Activated CD4-positive, alpha-beta T cell treated with anti-CD3 and anti-CD28 coated beads for 36 hours (primary cell): ENCODE results near the gene FNDC11. TPM values are rescaled to one million over a fixed set of nuclear protein-coding genes. Genes with fewer than 3 reads are reported as not detected.
A peak's percentile ranks its signal among the peaks of the same experiment; 100 is the strongest.

Source experiments
- ATAC-seq: fragments of 200-7000 bp; cut with Tn5 transposase; one replicate; pipeline ENCODE4 v1.10.0; 2021; ENCODE audit warnings: mild to moderate bottlenecking, moderate library complexity
- CTCF ChIA-PET: fragments of 350-600 bp; sonication (Branson Sonifier 250); formaldehyde crosslinking; loops from one replicate; lab custom pipeline; 2021; ENCODE audit warnings: antibody characterized with exemption; lab: Charles Lee
- POLR2A ChIA-PET: fragments of 350-600 bp; sonication (Branson Sonifier 250); formaldehyde crosslinking; loops from one replicate; lab custom pipeline; 2021; ENCODE audit warnings: antibody characterized with exemption, inconsistent platforms; lab: Charles Lee
- DNase-seq: peaks from one replicate; pipeline ENCODE4 v3.0.0-alpha.2; 2020
- H3K27ac Mint-ChIP-seq: one replicate; pipeline ENCODE4 v1.8.0; 2021; ENCODE audit warnings: mixed read lengths
- H3K27me3 Mint-ChIP-seq: one replicate; pipeline ENCODE4 v1.8.0; 2021; ENCODE audit warnings: mixed read lengths
- H3K36me3 Mint-ChIP-seq: one replicate; pipeline ENCODE4 v1.8.0; 2021; ENCODE audit warnings: low read depth, mixed read lengths
- H3K4me1 Mint-ChIP-seq: one replicate; pipeline ENCODE4 v1.8.0; 2021; ENCODE audit warnings: mixed read lengths
- H3K4me3 Mint-ChIP-seq: one replicate; pipeline ENCODE4 v1.8.0; 2021; ENCODE audit warnings: mild to moderate bottlenecking, moderate library complexity, mixed read lengths
- H3K9me3 Mint-ChIP-seq: one replicate; pipeline ENCODE4 v1.8.0; 2021; ENCODE audit warnings: low read depth, mixed read lengths
- intact Hi-C, 2 experiments: fragments of 100-400 bp; cut with DNase I in 1 of 2; cut with micrococcal nuclease in 1 of 2; formaldehyde crosslinking; loops; one replicate each; pipeline versions ENCODE4 v1.14.2 to v1.15.1; 2022 to 2024; cut with DNase I, micrococcal nuclease
- total RNA-seq, 2 experiments: library from RNA; stranded (reverse); gene quantifications; one replicate each; pipeline ENCODE4 v1.2.3, GENCODE V29; 2021

The FNDC11 gene
- total RNA-seq, 2 experiments from 2014 or later, result 0.18 to 0.27 TPM

- CTCF ChIA-PET, result interaction anchor here (0.9 kb wide), 1 partner anchor 75 kb away, joined by 3 read pairs; no protein-coding TSS in a partner anchor
- ATAC-seq, result no peak
- intact Hi-C loops, result no loop called here
- DNase-seq, result no peak
- peaks cover 13% of the 10 kb centered on the region for H3K4me1 Mint-ChIP-seq
- H3K27ac Mint-ChIP-seq, result no peak overlapping the region
- H3K9me3 Mint-ChIP-seq, result no peaks in the 10 kb centered on the region
- H3K4me3 Mint-ChIP-seq, result no peak overlapping the region
- H3K27me3 Mint-ChIP-seq, result no peaks in the 10 kb centered on the region
- peaks cover 3% of the 10 kb centered on the region for H3K36me3 Mint-ChIP-seq
- POLR2A ChIA-PET, result no interaction called here
These were observed 9.4 kb downstream of the FNDC11 start for GRCh38 chr20:63563225-63563935.

- Mint-ChIP-seq H3K4me1 (peaks cover 20% of the 10 kb centered on the region), H3K4me3 (no peak overlapping the region), H3K27me3 (no peaks in the 10 kb centered on the region), H3K36me3 (peaks cover 3% of the 10 kb centered on the region), H3K9me3 (no peaks in the 10 kb centered on the region), H3K27ac (no peak overlapping the region)
- POLR2A ChIA-PET, result no interaction called here
- intact Hi-C loops, result no loop called here
- CTCF ChIA-PET, result interaction anchor here (0.7 to 0.9 kb wide), 2 partner anchors 63 to 74 kb away, joined by 3 read pairs; no protein-coding TSS in a partner anchor
- ATAC-seq (no peak), DNase-seq (no peak)
These were observed 10.3 kb downstream of the FNDC11 start for GRCh38 chr20:63564036-63564810.

DNA sequence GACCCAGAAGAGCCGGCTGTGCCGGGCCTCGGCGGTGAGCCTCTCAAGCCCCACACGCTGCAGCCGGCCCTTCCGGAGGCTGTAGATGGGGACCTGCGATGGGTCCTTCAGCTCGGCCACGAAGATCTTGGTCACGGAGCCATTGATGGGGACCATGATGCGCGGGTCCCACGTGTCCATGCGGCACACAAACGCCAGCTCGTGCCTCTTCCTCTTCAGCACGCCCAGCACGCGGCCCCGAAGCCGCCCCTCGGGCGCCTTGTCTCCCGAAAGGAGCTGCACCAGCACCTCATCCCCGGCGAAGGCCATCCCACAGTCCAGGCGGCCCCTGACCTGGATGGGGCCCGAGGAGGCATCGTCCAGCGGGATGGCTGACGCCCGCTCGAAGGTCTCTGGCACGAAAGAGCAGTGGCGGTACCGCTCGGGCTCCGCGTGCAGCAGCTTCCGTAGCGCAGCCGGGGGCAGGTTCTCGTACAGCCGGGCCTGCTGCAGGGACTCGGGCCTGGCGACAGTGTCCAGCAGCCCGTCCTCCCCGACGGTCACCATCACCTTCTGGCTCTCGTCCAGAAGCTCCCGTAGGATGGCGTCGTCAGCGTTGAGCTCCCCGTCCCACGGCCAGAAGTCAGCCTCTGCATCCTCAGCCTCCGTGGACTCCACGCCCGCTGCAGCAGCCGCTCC lies 11.2 kb downstream of the FNDC11 start:
- Mint-ChIP-seq H3K27ac (no peak overlapping the region), H3K4me3 (no peak overlapping the region), H3K27me3 (no peaks in the 10 kb centered on the region), H3K36me3 (peaks cover 3% of the 10 kb centered on the region), H3K4me1 (peaks cover 22% of the 10 kb centered on the region), H3K9me3 (no peaks in the 10 kb centered on the region)
- ATAC-seq (no peak), DNase-seq (no peak)
- ChIA-PET CTCF (interaction anchor here (0.7 kb wide), 1 partner anchor 62 kb away, joined by 3 read pairs; no protein-coding TSS in a partner anchor), POLR2A (interaction anchor here (0.8 kb wide), 1 partner anchor 62 kb away, joined by 3 read pairs; the partner anchor contains the start of gene GMEB2)
- intact Hi-C loops, result no loop called here

DNA sequence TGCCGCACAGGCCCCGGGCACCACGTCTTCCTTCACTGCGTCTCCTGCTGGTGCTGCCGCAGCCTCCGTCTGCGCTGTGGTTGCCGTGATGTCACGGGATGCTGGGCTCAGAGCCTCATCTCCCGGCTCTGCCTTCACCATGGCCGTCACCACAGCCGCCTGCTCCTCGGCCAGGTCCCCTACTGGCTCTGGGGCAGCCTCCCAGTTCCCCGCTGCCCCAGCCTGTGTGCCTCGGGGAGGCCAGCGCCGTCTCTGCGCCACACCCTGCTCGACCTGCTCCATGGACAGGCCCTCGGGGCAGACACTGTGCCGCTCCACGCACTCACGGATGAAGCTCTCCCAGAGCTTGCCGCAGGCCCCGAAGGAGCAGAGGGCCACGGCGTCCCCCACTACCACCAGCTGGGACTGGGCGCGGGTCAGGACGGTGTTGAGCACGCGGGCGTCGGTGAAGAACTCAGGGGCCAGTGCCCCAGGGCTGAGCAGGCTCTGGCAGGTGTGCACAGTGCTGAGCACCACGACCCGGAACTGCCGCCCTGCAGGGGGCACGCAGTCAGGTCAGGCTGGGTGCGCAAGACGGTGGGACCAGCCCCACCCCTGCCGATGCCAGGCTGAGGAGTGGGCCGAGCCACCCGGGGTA lies 11.9 kb downstream of the FNDC11 start:
- H3K36me3 Mint-ChIP-seq, result no peaks in the 10 kb centered on the region
- CTCF ChIA-PET, result interaction anchor here (0.9 kb wide), 1 partner anchor 128 kb away, joined by 5 read pairs; no protein-coding TSS in a partner anchor
- intact Hi-C loops, result no loop called here

GRCh38 chr20:63566395-63567135 lies 12.6 kb downstream of the FNDC11 start:
- H3K4me3 Mint-ChIP-seq, result no peak overlapping the region
- no peak overlapping the region for H3K27ac Mint-ChIP-seq
- H3K9me3 Mint-ChIP-seq, result no peaks in the 10 kb centered on the region
- H3K27me3 Mint-ChIP-seq, result no peaks in the 10 kb centered on the region
- H3K36me3 Mint-ChIP-seq, result no peaks in the 10 kb centered on the region
- CTCF ChIA-PET, result interaction anchor here (0.9 to 1.0 kb wide), 2 partner anchors 28 to 129 kb away, joined by 4 to 5 read pairs; no protein-coding TSS in a partner anchor
- peaks cover 22% of the 10 kb centered on the region for H3K4me1 Mint-ChIP-seq
- POLR2A ChIA-PET, result no interaction called here
- DNase-seq (no peak), ATAC-seq (no peak)
- intact Hi-C loops, result no loop called here

More for the DNA sequence above, 11.9 kb downstream of the FNDC11 start:
- H3K27ac Mint-ChIP-seq, result no peak overlapping the region
- DNase-seq, result no peak
- H3K9me3 Mint-ChIP-seq, result no peaks in the 10 kb centered on the region
- H3K27me3 Mint-ChIP-seq, result no peaks in the 10 kb centered on the region
- POLR2A ChIA-PET, result interaction anchor here (0.8 kb wide), 1 partner anchor 61 kb away, joined by 3 read pairs; the partner anchor contains the start of gene GMEB2
- ATAC-seq, result no peak
- no peak overlapping the region for H3K4me3 Mint-ChIP-seq
- peaks cover 22% of the 10 kb centered on the region for H3K4me1 Mint-ChIP-seq

DNA sequence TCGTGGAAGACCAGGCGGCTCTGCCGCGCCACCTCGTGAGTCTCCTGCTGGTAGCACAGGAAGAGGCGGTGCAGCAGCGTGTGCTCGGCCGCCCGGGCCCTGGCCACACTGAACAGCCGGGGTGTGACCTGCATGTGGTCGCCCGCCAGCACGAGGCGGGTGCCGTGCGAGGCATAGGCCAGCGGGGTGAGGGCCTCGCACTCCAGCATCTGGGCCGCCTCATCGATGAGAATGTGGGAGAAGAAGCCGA lies 13.1 kb downstream of the FNDC11 start:
- no peak overlapping the region for H3K27ac Mint-ChIP-seq
- no peaks in the 10 kb centered on the region for H3K27me3 Mint-ChIP-seq
- H3K9me3 Mint-ChIP-seq, result no peaks in the 10 kb centered on the region
- no peak for ATAC-seq
- no peak for DNase-seq
- H3K4me1 Mint-ChIP-seq, result peaks cover 22% of the 10 kb centered on the region
- CTCF ChIA-PET, result interaction anchor here (0.9 to 1.0 kb wide), 2 partner anchors 29 to 130 kb away, joined by 4 to 5 read pairs; no protein-coding TSS in a partner anchor
- POLR2A ChIA-PET, result interaction anchor here (0.7 kb wide), 1 partner anchor 481 kb away, joined by 3 read pairs; no protein-coding TSS in a partner anchor
- H3K4me3 Mint-ChIP-seq, result no peak overlapping the region
- no peaks in the 10 kb centered on the region for H3K36me3 Mint-ChIP-seq
- intact Hi-C loops, result no loop called here

GRCh38 chr20:63567386-63568169 lies 13.6 kb downstream of the FNDC11 start:
- CTCF ChIA-PET, result interaction anchor here (1.0 to 1.5 kb wide), 3 partner anchors 12 to 72 kb away, joined by 4 to 6 read pairs (median 4); no protein-coding TSS in a partner anchor
- Mint-ChIP-seq H3K36me3 (no peaks in the 10 kb centered on the region), H3K9me3 (no peaks in the 10 kb centered on the region), H3K27ac (no peak overlapping the region), H3K4me1 (peaks cover 22% of the 10 kb centered on the region), H3K27me3 (no peaks in the 10 kb centered on the region), H3K4me3 (peak overlapping the region; percentile 1)
- POLR2A ChIA-PET, result interaction anchor here (0.6 to 0.7 kb wide), 2 partner anchors 295 to 481 kb away, joined by 3 read pairs; partner anchors contain the start of gene ARFGAP1
- ATAC-seq (peak; percentile 82), DNase-seq (peak; percentile 76)
- intact Hi-C loops, result no loop called here

DNA sequence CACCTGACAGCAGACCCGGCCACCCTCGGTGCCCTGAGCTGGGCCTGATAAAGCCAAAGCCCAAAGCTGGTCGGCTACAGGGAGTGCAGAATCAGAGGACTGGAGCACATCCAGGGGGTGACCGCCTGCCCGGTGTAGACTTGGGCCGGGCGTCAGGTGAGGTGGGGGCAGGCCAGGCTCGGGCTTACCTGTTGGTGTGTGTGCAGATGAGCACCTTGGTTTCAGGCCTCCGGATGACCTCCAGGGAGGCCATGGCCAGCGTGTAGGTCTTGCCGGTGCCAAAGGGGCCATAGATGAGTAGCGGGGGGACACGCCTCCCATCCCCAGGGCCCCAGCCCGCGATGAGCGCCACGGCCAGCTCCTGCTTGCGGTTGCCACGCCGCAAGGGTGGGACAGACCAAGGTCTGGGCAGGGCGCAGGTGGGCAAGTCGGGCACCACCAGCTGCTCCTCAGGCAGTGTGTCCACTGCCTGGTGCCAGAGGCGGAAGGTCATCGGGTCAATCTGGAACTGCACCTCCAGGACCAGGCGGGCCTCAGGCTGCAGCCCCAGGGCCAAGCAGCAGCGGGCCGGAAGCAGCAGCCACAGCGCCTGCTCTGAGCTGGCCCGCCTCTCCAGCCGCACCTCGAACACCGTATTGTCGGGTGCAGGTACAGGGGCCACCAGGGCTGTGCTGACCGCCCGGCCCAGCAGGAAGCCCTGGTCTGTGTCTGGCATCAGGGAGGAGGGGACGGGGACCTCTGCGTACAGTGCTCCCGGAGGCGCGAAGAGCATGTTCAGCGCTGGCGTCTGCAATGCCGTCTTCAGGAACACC lies 14.4 kb downstream of the FNDC11 start:
- ATAC-seq, result no peak

More for the DNA sequence above, 14.4 kb downstream of the FNDC11 start:
- intact Hi-C loops, result no loop called here
- CTCF ChIA-PET, result interaction anchor here (0.6 to 1.5 kb wide), 3 partner anchors 13 to 441 kb away, joined by 3 to 6 read pairs (median 4); no protein-coding TSS in a partner anchor
- Mint-ChIP-seq H3K27ac (no peak overlapping the region), H3K27me3 (no peaks in the 10 kb centered on the region), H3K4me1 (peaks cover 22% of the 10 kb centered on the region), H3K4me3 (peak overlapping the region; percentile 1), H3K9me3 (no peaks in the 10 kb centered on the region), H3K36me3 (no peaks in the 10 kb centered on the region)
- DNase-seq, result no peak
- POLR2A ChIA-PET, result interaction anchor here (0.7 kb wide), 1 partner anchor 13 kb away, joined by 3 read pairs; no protein-coding TSS in a partner anchor
